Kidney (tissue), 14 donors: ENCODE results near the gene OR6J1. TPM values are rescaled to one million over a fixed set of nuclear protein-coding genes. Genes with fewer than 3 reads are reported as not detected.
A peak's percentile ranks its signal among the peaks of the same experiment; 100 is the strongest.

Source experiments
- DNase-seq, 5 donors: peaks; one replicate each; pipeline ENCODE4 v3.0.0-alpha.2; 2013 to 2020
- FAIRE-seq: peaks from 2 replicates; lab custom pipeline; 2012; peaks lifted over from hg19 to GRCh38; lab: Jason Lieb, UNC
- H3K27ac ChIP-seq, 2 donors: one replicate each; pipeline ENCODE4 v1.7.0; 2013; ENCODE audit warnings: low read depth in 2 of 2, low read length in 2 of 2, inconsistent platforms in 1 of 2
- H3K27me3 ChIP-seq: one replicate; pipeline ENCODE4 v1.7.1; 2013; ENCODE audit warnings: low read length, inconsistent platforms; ENCODE audit not compliant: control insufficient read depth, insufficient read depth
- H3K36me3 ChIP-seq, 3 donors: one replicate each; pipeline versions ENCODE4 v1.7.0 to v1.7.1; 2013; ENCODE audit warnings: low read length in 3 of 3, control low read depth in 1 of 3, inconsistent platforms in 1 of 3; ENCODE audit not compliant: insufficient read depth in 3 of 3, control insufficient read depth in 2 of 3
- H3K4me1 ChIP-seq, 3 donors: one replicate each; pipeline versions ENCODE4 v1.7.0 to v1.7.1; 2013; ENCODE audit warnings: low read length in 3 of 3, inconsistent platforms in 1 of 3, low read depth in 1 of 3; ENCODE audit not compliant: control insufficient read depth in 2 of 3, insufficient read depth in 2 of 3
- H3K4me3 ChIP-seq, 3 donors: one replicate each; pipeline versions ENCODE4 v1.7.0 to v1.8.1; 2013; ENCODE audit warnings: low read length in 3 of 3, control low read depth in 1 of 3, inconsistent platforms in 1 of 3
- H3K9ac ChIP-seq, 3 donors: one replicate each; pipeline versions ENCODE4 v1.7.0 to v1.7.1; 2013; ENCODE audit warnings: low read length in 3 of 3, control low read depth in 1 of 3, inconsistent platforms in 1 of 3
- H3K9me3 ChIP-seq, 3 donors: one replicate each; pipeline versions ENCODE4 v1.7.0 to v1.7.1; 2013; ENCODE audit warnings: low read length in 3 of 3, control low read depth in 1 of 3, inconsistent platforms in 1 of 3; ENCODE audit not compliant: control insufficient read depth in 2 of 3, insufficient read depth in 1 of 3
- intact Hi-C: fragments of 100-400 bp; cut with DNase I; formaldehyde crosslinking; loops from one replicate; pipeline ENCODE4 v1.11.1; 2022
- polyA plus RNA-seq: library from polyadenylated mRNA; stranded (reverse); fragments of 350-450 nt; fragmentation: Illumina TruSeq; extraction: RNeasy Lipid Tissue Mini Kit (QIAGEN cat#74804); gene quantifications from one replicate; pipeline ENCODE4 v1.2.3, GENCODE V29; 2014; ENCODE audit warnings: low read depth, low replicate concordance; ENCODE audit not compliant: insufficient read depth
- total RNA-seq: library from RNA; stranded (reverse); fragmentation: NEBNext Ultra II Directional; extraction: Animal tissue kit (Norgen Biotek cat#: 25700); gene quantifications from one replicate; pipeline ENCODE4 v1.2.1, GENCODE V29; 2021
- TF ChIP-seq, protein P1 (sequence below): IDR thresholded peaks from 3 replicates; pipeline ENCODE4 v1.5.1; 2012; ENCODE audit warnings: mild to moderate bottlenecking, moderate library complexity, borderline replicate concordance; ENCODE audit not compliant: insufficient read depth; ENCODE audit errors: extremely low read depth
- donor health status: control.
- donor health status: control.
- donor health status: control.
- donor health status: control.
- donor health status: control.
- donor health status: DM: yes; HTN: yes; CAD: no.
- donor health status: Normal renal cell carcinoma (clear cell type).

The OR6J1 gene
- total and polyA plus RNA-seq, 2 donors from 2014 or later = not detected

DNA sequence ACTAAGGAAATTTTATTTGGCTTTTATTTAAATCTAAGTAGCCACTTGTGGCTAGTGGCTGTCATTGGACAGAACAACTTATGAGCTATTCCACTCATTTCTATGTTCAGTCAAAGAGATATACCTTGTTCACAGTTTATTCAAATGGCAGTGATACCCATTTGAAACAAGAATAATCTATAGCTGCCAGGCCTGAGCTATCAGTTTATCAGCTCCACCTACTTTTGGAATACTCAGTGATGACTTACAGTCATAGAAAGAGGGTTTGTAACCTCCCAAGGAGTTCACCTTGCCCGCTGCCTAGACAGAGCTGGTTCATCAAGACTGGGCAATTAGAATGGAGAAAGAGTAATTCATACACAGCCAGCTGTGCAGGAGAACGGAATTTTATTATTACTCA is 50.6 kb downstream of the OR6J1 start:
- TF ChIP-seq, protein P1, sequence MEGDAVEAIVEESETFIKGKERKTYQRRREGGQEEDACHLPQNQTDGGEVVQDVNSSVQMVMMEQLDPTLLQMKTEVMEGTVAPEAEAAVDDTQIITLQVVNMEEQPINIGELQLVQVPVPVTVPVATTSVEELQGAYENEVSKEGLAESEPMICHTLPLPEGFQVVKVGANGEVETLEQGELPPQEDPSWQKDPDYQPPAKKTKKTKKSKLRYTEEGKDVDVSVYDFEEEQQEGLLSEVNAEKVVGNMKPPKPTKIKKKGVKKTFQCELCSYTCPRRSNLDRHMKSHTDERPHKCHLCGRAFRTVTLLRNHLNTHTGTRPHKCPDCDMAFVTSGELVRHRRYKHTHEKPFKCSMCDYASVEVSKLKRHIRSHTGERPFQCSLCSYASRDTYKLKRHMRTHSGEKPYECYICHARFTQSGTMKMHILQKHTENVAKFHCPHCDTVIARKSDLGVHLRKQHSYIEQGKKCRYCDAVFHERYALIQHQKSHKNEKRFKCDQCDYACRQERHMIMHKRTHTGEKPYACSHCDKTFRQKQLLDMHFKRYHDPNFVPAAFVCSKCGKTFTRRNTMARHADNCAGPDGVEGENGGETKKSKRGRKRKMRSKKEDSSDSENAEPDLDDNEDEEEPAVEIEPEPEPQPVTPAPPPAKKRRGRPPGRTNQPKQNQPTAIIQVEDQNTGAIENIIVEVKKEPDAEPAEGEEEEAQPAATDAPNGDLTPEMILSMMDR = no peak
- H3K27me3 ChIP-seq = no peaks in the 10 kb centered on the region
- no peaks in the 10 kb centered on the region for H3K9me3 ChIP-seq
- FAIRE-seq (no peak), DNase-seq (no peak)
- peaks cover 0 to 5% (median 0%) of the 10 kb centered on the region in 3 donors for H3K4me1 ChIP-seq
- H3K4me3 ChIP-seq = no peak overlapping the region
- no peak overlapping the region for H3K27ac ChIP-seq
- intact Hi-C loops = no loop called here
- no peaks in the 10 kb centered on the region for H3K36me3 ChIP-seq
- no peak overlapping the region for H3K9ac ChIP-seq

DNA sequence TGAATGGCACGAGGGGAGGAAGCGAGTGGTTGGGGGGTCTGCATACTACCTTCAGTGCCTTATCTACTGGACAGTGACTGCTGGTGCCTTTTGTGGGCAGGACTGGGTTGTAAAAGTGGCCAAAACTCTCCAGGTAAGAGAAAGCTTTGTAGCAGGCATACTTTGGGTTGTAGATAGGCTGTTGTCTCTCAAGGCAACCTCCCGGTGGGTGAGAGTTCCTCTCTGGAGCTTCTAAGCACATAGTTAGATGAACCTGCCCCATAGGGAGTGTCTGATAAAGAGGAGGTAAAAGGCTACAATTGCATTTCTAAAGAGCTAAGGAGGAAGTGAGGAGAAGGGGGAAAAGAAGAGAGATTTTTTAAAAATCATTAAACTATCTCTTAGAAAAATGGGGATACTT is 51.0 kb downstream of the OR6J1 start:
- Histone ChIP-seq H3K9me3 (no peaks in the 10 kb centered on the region), H3K4me1 (peaks cover under 1 to 5% (median under 1%) of the 10 kb centered on the region in 3 donors), H3K9ac (no peak overlapping the region), H3K27ac (no peak overlapping the region), H3K27me3 (no peaks in the 10 kb centered on the region), H3K4me3 (no peak overlapping the region), H3K36me3 (no peaks in the 10 kb centered on the region)
- no peak for FAIRE-seq
- no peak for DNase-seq
- intact Hi-C loops = no loop called here
- TF ChIP-seq, protein P1 = no peak

DNA sequence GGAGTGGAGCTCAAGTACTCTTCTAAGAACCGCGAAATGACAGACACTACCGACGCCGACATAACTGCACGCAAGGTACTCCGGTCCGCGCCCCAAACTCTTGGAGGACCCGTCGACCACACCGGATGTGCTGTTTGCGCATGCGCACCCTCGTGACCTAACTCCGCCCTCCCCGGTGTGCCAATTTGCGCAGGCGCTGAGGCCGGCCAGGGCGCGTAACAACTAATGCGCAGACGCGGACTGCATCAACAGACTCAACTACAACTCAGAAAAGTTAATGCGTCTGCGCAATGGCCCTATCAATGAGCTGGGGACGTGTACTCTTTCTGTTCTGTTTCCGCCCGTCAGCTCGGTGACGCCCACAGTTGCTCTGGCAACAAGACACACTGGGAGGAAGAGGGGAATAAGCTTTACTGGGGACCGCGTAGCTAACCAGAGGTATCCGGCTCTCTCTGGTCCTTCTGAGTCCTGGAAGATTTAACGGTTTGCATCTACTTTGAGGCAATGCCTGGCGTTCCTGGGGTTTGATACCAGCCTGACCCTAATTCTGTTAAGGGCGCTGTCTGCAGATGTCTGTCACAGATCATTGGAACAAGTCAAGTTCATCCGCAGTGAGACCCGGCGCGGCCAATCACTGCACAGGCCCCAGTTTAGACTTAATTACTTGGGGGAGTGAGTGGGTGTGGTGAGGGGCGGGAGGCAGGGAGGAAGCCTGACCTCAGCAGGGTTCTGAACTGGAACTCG is 54.9 kb downstream of the OR6J1 start, which contains the start of gene DAD1:
DAD1 (minus strand) TSS at position 129 of the 744 bp plus-strand sequence; CDS start at position 62, 67 bp downstream.
- no peaks in the 10 kb centered on the region for H3K9me3 ChIP-seq
- DNase-seq (peak; percentile 99 to 100 (median 99)), FAIRE-seq (peak; percentile 93)
- H3K4me3 ChIP-seq = peak within 1 kb of the TSS; percentile 90 to 99 (median 97)
- intact Hi-C loops = no loop called here
- peak within 1 kb of the TSS; percentile 93 to 97 for H3K27ac ChIP-seq
- peak within 1 kb of the TSS; percentile 92 to 98 (median 94) for H3K9ac ChIP-seq
- H3K4me1 ChIP-seq = peaks cover 3 to 12% (median 5%) of the 10 kb centered on the region in 3 donors
- no peaks in the 10 kb centered on the region for H3K36me3 ChIP-seq
- TF ChIP-seq, protein P1 = no peak
- H3K27me3 ChIP-seq = no peaks in the 10 kb centered on the region
